MG63 (cell line): ENCODE results near the gene LANCL2. TPM values are rescaled to one million over a fixed set of nuclear protein-coding genes. Genes with fewer than 3 reads are reported as not detected.

Experiments used
- DNase-seq: peaks from one replicate; pipeline ENCODE4 v3.0.0-alpha.2; 2020
- H3K27me3 ChIP-seq: fragments of 250-450 bp; sonication (Bioruptor Pico); 2 replicates; pipeline ENCODE4 v1.5.1; 2020; ENCODE audit warnings: mild to moderate bottlenecking, moderate library complexity
- H3K36me3 ChIP-seq: fragments of 250-450 bp; sonication (Bioruptor Pico); 2 replicates; pipeline ENCODE4 v1.5.1; 2020; ENCODE audit warnings: mild to moderate bottlenecking, moderate library complexity
- H3K4me3 ChIP-seq: fragments of 250-450 bp; sonication (Bioruptor Pico); 2 replicates; pipeline ENCODE4 v1.5.1; 2020; ENCODE audit warnings: mild to moderate bottlenecking, moderate library complexity
- H3K9me3 ChIP-seq: fragments of 250-450 bp; sonication (Bioruptor Pico); 2 replicates; pipeline ENCODE4 v1.5.1; 2020; ENCODE audit warnings: mild to moderate bottlenecking, moderate library complexity
- total RNA-seq: library from RNA; depleted of rRNA; stranded (reverse); fragments of >200 nt; shearing (Covaris generic); gene quantifications from 2 replicates; pipeline ENCODE4 v1.2.3, GENCODE V29; 2014; ENCODE audit warnings: low replicate concordance; rRNA removed

The LANCL2 gene
- total RNA-seq: 13.8 and 25.6 TPM in 2 replicates

DNA sequence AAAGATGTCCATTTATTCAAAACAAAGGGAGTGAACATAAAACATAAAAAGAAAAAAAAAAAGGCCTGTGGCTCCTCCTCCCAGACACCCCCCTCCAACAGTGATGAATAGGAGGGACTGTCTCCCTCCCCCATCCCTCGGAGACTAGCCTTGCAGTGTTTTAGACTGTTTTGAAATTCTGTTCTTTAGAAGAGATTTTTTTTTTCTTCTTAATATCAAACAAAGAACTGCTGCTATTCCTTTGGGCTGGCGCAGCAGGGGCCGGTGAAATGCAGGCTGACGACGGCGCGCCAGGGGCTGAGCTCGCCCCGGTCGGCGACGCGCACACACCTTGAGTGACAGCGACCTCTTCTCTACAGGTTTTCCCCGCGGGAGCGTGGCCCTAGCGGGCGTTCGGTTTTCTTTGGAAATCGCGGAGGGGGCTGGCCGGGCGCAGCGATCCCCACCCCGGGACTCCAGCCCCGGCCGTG is at the start of gene LANCL2:
TSS of gene LANCL2 (plus strand) at position 133 of the 470 bp plus-strand sequence. CDS start 689 bp downstream, outside the sequence.
- Histone ChIP-seq H3K9me3 (no peaks in the 10 kb centered on the region), H3K27me3 (no peaks in the 10 kb centered on the region), H3K36me3 (peaks cover 15% of the 10 kb centered on the region), H3K4me3 (peak within 1 kb of the TSS; percentile 92)
- DNase-seq: no peak

- DNase-seq: peak; percentile 95
- no peaks in the 10 kb centered on the region for H3K27me3 ChIP-seq
- H3K4me3 ChIP-seq: no peak overlapping the region
- no peaks in the 10 kb centered on the region for H3K9me3 ChIP-seq
- H3K36me3 ChIP-seq: no peaks in the 10 kb centered on the region
These were observed 39.8 kb upstream of the LANCL2 start for GRCh38 chr7:55325371-55325792.

GRCh38 chr7:55326081-55326835 is 38.9 kb upstream of the LANCL2 start:
- Histone ChIP-seq H3K27me3 (no peaks in the 10 kb centered on the region), H3K9me3 (no peaks in the 10 kb centered on the region), H3K36me3 (no peaks in the 10 kb centered on the region), H3K4me3 (no peak overlapping the region)
- peak; percentile 65 for DNase-seq

- Histone ChIP-seq H3K27me3 (no peaks in the 10 kb centered on the region), H3K4me3 (no peak overlapping the region), H3K36me3 (no peaks in the 10 kb centered on the region), H3K9me3 (no peaks in the 10 kb centered on the region)
- DNase-seq: no peak
These were observed 38.1 kb upstream of the LANCL2 start for GRCh38 chr7:55326945-55327626.

- no peak overlapping the region for H3K4me3 ChIP-seq
- no peaks in the 10 kb centered on the region for H3K27me3 ChIP-seq
- no peaks in the 10 kb centered on the region for H3K9me3 ChIP-seq
- no peaks in the 10 kb centered on the region for H3K36me3 ChIP-seq
- no peak for DNase-seq
These were observed 30.0 kb upstream of the LANCL2 start for GRCh38 chr7:55335151-55335550.

GRCh38 chr7:55335786-55336185 is 29.4 kb upstream of the LANCL2 start:
- DNase-seq: no peak
- Histone ChIP-seq H3K36me3 (no peaks in the 10 kb centered on the region), H3K9me3 (no peaks in the 10 kb centered on the region), H3K4me3 (no peak overlapping the region), H3K27me3 (no peaks in the 10 kb centered on the region)

- no peak for DNase-seq
- no peaks in the 10 kb centered on the region for H3K36me3 ChIP-seq
- no peak overlapping the region for H3K4me3 ChIP-seq
- no peaks in the 10 kb centered on the region for H3K9me3 ChIP-seq
- no peaks in the 10 kb centered on the region for H3K27me3 ChIP-seq
These were observed 28.6 kb upstream of the LANCL2 start for GRCh38 chr7:55336540-55336939.

- no peak for DNase-seq
- H3K27me3 ChIP-seq: no peaks in the 10 kb centered on the region
- no peak overlapping the region for H3K4me3 ChIP-seq
- H3K36me3 ChIP-seq: no peaks in the 10 kb centered on the region
- no peaks in the 10 kb centered on the region for H3K9me3 ChIP-seq
These were observed 25.8 kb upstream of the LANCL2 start for GRCh38 chr7:55339033-55340000.

DNA sequence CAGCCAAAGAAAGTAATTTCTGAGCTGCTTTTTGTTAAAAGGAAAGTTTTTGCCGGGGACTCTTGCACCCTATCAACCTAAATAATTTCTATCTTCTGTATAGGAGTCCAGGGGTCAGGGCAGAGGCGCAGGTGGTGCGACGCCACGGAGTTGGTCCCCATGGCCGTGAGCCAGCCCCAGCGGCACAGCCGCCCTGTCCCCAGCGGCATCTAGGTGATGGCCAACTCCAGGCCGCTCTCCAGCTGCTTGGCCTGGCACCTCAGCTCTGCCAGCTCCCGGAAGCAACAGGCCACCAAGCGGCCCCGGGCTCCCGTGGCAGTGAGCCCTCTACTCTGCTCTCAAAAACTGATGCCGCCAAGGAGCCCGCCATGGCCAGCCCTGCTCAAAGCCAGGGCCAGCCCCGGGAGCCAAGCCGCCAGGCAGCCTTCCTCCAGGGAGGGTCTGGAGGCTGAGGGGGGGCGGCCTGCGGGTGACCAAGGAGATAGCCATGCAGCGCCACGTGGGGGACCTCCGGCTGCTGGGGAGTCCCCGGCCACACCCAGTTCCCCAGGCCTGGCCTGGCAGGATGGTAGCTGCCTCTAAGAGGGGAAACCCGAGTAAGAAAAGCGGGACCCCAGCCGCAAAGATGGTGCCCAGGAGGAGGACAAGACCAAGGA is 22.8 kb upstream of the LANCL2 start:
- H3K36me3 ChIP-seq: no peaks in the 10 kb centered on the region
- no peaks in the 10 kb centered on the region for H3K9me3 ChIP-seq
- DNase-seq: no peak
- no peak overlapping the region for H3K4me3 ChIP-seq
- H3K27me3 ChIP-seq: no peaks in the 10 kb centered on the region

- DNase-seq: no peak
- no peaks in the 10 kb centered on the region for H3K27me3 ChIP-seq
- H3K36me3 ChIP-seq: no peaks in the 10 kb centered on the region
- H3K9me3 ChIP-seq: no peaks in the 10 kb centered on the region
- no peak overlapping the region for H3K4me3 ChIP-seq
These were observed 21.9 kb upstream of the LANCL2 start for GRCh38 chr7:55343002-55343781.

GRCh38 chr7:55343860-55344606 is 21.1 kb upstream of the LANCL2 start:
- no peak for DNase-seq
- no peaks in the 10 kb centered on the region for H3K9me3 ChIP-seq
- no peaks in the 10 kb centered on the region for H3K36me3 ChIP-seq
- no peaks in the 10 kb centered on the region for H3K27me3 ChIP-seq
- H3K4me3 ChIP-seq: no peak overlapping the region

DNA sequence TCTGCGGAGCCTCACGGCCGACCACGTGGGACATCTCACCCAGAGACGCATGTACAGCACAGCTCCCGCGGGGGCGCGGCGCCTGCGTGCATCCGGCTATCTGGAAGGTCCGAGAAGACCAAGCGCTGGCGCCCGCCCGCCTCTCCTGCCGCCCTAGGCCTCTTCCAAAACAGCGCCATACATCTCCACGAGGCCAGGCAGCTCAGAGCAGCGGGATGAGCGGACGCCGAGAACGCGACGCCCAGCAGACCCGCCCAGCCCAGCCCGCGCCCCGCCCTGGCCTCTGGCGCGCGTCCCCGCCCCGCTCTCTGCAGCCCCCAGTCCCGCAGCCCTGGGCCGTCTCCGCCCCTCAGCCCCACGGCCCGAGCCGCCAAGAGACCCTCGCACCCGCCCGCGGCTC is 20.3 kb upstream of the LANCL2 start:
- no peaks in the 10 kb centered on the region for H3K9me3 ChIP-seq

GRCh38 chr7:55345292-55345691 is 19.8 kb upstream of the LANCL2 start:
- no peak for DNase-seq
- Histone ChIP-seq H3K9me3 (no peaks in the 10 kb centered on the region), H3K36me3 (no peaks in the 10 kb centered on the region), H3K4me3 (no peak overlapping the region), H3K27me3 (no peaks in the 10 kb centered on the region)

More for the DNA sequence above, 20.3 kb upstream of the LANCL2 start:
- DNase-seq: no peak
- no peak overlapping the region for H3K4me3 ChIP-seq
- no peaks in the 10 kb centered on the region for H3K36me3 ChIP-seq
- H3K27me3 ChIP-seq: no peaks in the 10 kb centered on the region

DNA sequence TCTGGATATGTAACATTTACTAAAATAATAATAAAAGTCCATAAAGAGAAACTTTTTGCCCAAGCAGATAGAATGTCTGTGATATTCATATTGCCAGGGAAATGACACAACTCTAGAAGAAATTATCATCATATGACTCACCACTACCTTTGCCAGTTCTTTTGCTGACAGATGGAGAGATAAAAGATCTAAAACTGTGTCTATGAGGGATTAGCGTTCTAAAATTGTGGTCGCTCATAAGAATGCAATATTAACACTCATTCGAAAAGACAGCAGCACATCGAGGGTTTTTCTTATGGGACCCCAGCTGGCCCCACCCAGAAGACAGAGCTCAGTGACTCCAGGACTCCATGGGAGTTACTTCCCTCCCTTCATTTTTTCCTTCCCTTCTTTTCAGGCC is 16.6 kb upstream of the LANCL2 start:
- Histone ChIP-seq H3K4me3 (no peak overlapping the region), H3K36me3 (no peaks in the 10 kb centered on the region), H3K9me3 (no peaks in the 10 kb centered on the region), H3K27me3 (no peaks in the 10 kb centered on the region)
- DNase-seq: no peak

DNA sequence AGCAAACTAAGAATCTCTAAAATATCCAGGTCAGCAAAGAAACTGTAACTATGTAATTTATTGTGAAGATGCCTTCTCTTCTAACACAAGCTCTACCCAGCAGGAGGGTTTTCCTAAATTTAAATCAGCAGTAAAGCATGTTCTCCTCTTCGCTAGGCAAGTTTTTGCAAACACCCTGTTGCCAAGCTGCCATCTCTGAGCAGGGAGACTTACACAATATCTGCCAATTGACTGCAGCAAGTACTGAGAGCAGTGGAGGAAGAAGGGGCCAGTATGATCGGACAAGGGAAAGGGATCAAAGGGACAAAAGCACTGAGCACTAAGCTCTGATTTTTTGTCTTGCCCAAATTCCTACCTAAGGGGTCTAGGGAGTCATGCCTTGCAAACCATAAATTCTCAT is 16.0 kb upstream of the LANCL2 start:
- Histone ChIP-seq H3K9me3 (no peaks in the 10 kb centered on the region), H3K36me3 (no peaks in the 10 kb centered on the region), H3K4me3 (no peak overlapping the region), H3K27me3 (no peaks in the 10 kb centered on the region)
- no peak for DNase-seq
